Epithelial cell of prostate (primary cell): Measurements from ENCODE around the gene EPG5.

Experiments
- DNase-seq: peaks from one replicate; pipeline ENCODE4 v3.0.0-alpha.2; 2011; ENCODE audit warnings: low read depth, low spot score
- H3K27ac ChIP-seq: fragments of 450-650 bp; 2 replicates; pipeline ENCODE4 v1.5.1; 2017; ENCODE audit warnings: mild to moderate bottlenecking

EPG5 gene

DNA sequence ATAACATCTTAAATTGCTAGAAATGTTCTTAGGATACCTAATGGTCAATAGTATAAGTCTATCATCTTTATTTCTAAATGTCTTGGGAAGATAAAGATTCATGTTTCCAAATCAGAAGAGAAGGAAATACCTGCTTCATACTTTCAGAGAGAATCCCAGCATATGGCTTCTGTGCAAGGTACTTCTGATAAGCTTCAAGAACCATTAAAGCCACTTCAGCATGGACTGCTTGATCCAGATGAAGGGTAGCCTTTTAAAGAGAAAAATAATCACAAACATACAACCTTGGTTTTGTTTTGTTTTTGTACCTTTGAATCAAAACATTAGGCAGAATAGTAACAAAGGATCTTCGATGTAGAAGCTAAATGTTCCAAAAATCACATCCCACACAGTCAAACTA, 44.0 kb downstream of the EPG5 start:
- DNase-seq: no peak
- H3K27ac ChIP-seq: no peak overlapping the region

DNA sequence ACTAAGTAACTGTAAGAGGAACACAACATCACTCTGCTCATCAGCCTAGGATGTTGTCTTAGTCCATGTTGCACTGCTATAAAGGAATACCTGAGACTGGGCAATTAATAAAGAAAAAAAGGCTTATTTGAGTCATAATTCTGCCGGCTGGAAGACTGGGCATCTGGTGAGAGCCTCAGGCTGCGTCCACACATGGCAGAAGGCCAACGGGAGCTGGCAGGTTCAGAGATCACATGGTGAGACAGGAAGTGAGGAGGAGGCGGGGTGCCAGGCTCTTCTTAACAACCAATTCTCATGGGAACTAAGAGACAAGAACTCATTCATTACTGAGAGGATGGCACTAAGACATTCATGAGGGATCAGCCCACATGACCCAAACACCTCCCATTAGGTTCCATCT, 46.8 kb downstream of the EPG5 start:
- peak; percentile 63 for DNase-seq
- peak overlapping the region; percentile 26 for H3K27ac ChIP-seq

- no peak for DNase-seq
These were observed 50.8 kb downstream of the EPG5 start for GRCh38 chr18:45916302-45916701.

GRCh38 chr18:45913276-45913675, 53.9 kb downstream of the EPG5 start:
- DNase-seq: no peak
- H3K27ac ChIP-seq: no peak overlapping the region

More at GRCh38 chr18:45916302-45916701, 50.8 kb downstream of the EPG5 start:
- H3K27ac ChIP-seq: no peak overlapping the region

- no peak for DNase-seq
These were observed 56.6 kb downstream of the EPG5 start for GRCh38 chr18:45910405-45911023.

DNA sequence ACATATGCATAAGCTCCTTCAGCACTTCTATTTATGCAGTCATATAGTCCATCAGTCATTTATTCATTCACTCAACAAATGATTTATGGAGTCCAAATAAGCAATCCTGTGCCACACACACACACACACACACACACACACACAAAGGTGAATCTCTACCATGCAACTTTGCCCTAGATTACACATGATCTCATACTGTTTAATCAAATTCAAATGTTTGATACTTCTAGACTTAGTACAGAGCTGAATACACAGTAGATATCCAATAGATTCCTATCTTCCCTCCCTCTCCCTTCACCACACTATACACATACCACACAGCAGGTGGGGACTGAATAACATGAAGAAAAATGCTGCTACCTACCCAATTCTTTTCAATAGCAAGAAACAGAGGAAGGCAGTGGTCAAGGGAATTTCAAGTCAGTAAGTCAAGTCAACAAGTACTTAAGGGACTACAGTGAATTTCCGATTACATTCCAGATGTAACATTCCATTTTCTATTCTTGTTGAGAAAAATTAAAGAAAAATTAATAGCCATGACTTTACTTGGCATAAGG, 65.4 kb downstream of the EPG5 start:
- H3K27ac ChIP-seq: no peak overlapping the region
- no peak for DNase-seq

More at GRCh38 chr18:45910405-45911023, 56.6 kb downstream of the EPG5 start:
- H3K27ac ChIP-seq: no peak overlapping the region

GRCh38 chr18:45900623-45901022, 66.5 kb downstream of the EPG5 start:
- no peak for DNase-seq
- no peak overlapping the region for H3K27ac ChIP-seq

DNA sequence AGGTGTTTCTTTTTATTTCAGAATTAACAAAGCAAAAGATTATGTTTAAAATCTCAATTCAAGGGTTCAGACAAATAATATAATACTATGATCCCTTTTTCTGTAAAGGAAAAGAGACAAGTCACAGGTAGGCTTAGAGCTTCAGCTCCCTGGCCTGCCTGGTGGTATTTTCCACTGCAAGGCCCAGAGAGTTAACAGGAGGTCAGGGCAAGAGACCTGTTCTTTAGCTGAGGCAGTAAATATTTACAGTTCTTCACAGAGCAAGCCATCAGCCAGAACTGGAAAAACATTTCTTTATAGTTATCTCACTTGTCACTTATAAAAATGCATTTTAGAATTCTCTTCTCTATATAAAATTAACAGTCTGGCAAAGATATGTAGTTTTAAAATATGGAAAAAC, 70.1 kb downstream of the EPG5 start:
- no peak overlapping the region for H3K27ac ChIP-seq

GRCh38 chr18:45896452-45896851, 70.7 kb downstream of the EPG5 start:
- no peak overlapping the region for H3K27ac ChIP-seq

More for the DNA sequence above, 70.1 kb downstream of the EPG5 start:
- no peak for DNase-seq

DNA sequence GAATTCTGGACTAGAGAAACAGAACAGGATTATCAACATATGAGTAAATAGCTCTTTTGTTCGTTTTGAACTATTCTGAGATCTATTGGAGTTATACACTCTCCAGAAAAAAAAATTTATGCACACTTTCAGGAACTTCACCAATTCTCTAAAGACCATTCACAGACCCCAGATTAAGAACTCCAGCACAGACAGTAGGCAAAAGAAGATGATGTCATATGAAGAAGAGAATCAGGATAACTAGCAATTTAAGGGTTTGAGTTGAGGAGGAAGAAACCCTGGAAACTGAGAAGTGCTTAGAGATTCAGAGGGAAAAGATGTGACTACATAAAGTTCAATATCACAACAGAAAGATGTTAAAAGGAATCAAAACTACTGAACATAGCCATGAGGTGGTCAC, 71.8 kb downstream of the EPG5 start:
- H3K27ac ChIP-seq: no peak overlapping the region
- DNase-seq: no peak

More at GRCh38 chr18:45896452-45896851, 70.7 kb downstream of the EPG5 start:
- no peak for DNase-seq

DNA sequence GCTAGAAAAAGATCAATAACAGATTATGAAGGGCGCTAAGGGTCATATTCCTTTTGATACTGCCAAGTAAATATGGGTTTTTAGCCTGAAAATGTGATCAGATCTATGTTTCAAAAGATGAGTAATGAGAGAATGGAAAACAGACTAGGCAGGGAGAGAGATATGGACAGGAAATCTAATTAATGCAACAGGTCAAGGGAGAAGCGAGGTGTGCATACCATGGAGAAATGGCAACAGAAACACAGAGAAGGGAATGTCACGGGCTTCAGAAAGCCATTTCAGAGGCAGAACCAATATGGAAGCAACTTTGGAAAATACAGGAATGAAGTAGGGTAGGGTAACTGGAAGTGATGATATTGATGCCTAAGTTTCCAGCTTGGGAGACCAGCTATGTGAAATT, 72.3 kb downstream of the EPG5 start:
- DNase-seq: no peak
- H3K27ac ChIP-seq: no peak overlapping the region

DNA sequence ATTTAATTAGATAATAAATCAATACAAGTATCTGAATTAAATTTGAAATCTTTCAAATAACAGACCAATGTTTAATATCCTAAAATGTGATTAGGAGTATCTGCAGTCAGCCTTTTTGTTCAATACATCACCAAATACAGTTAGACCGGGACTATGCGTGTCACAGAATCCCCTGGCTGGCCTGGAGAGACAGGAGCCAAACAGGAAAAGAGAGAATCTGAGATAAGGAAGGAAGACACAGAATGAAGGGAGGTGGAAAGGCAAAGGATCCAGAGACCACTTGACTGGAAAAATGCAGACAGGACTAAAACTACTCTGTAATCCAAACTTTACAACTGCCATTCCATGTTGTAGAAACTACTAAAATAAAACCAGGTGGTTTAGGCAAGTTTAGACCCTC, 75.3 kb downstream of the EPG5 start:
- DNase-seq: no peak

GRCh38 chr18:45890606-45891005, 76.5 kb downstream of the EPG5 start:
- no peak overlapping the region for H3K27ac ChIP-seq
- no peak for DNase-seq

More for the DNA sequence above, 75.3 kb downstream of the EPG5 start:
- no peak overlapping the region for H3K27ac ChIP-seq

DNA sequence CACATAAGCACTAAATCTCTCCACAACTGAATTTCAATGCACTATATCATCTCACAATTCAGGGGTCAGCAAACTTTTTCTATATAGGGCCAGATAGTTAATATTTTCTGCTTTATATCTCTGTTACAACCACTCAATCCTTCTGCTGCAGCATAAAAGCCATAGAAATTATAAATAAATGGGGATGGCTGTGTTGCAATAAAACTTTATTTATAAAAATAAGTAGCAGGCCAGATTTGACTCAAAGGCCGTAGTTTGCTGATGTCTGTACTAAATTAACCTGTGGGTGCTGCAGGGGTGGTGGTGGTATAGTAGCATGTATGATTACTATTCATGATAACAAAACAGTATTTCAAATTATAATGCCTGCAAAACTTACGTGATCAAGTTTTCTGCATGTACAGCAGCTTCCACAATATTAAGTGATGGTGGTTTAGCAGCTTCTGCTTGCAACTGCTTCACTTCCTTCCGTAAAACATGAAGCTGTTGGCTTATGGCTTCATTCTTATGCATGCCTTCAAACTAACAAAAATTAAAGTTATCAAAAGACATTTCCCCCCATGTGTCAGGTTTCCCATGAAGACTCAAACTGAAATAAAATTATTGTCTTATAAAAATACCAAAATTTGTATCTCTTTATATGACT, 77.6 kb downstream of the EPG5 start:
- DNase-seq: no peak

GRCh38 chr18:45887585-45887984, 79.5 kb downstream of the EPG5 start:
- DNase-seq: no peak
- H3K27ac ChIP-seq: no peak overlapping the region

More for the DNA sequence above, 77.6 kb downstream of the EPG5 start:
- H3K27ac ChIP-seq: no peak overlapping the region

DNA sequence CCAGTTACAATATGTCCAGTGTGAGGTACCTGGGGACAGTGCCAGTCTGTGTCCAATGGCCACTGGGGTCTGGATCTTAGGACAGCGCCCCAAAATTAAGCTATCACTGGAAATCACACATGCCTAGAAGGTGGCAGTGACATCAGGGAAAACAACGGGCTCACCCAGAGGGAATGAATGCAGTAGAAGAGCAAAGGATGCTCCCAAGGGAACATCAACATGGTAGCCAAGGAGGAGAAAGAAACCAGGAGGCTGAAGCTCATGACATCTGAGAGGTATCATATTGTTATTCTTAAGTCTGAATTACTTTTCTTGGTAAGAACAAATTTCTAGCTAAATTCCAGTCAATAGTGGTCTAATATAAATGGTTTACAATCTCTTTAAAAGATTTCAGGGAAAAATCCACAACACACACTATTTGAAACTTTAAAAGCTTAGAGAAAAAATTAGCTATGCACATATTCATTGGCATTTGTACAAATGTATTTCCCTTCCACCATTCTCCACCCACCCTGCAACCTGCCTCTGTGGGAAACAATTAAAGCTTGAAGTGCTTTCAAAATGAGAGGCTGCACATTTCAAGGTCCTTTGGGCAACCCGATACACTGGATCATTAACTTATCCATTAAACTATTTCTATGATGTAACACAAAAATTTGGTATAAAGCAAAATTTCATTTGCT, 86.1 kb downstream of the EPG5 start:
- no peak for DNase-seq
- no peak overlapping the region for H3K27ac ChIP-seq

GRCh38 chr18:45879681-45880655, 87.2 kb downstream of the EPG5 start:
- DNase-seq: no peak
- H3K27ac ChIP-seq: no peak overlapping the region

DNA sequence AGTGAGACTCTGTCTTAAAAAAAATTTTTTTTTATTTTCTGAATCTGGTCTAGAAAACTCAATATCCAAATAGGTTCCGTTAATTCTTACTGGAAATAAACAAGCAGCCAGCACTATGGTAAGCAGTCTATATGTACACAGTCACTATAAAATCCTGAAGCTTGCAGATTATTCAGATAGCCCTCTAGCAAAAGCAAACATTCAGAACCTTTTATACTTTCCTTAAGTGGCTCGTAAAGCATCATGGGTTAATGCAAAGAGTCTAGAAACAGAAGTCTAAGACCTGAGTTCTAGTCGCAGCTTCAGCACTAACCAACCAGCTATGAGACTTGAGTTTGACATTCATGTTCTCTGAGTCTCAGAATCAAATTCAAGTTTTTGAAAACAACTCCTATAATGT, 89.7 kb downstream of the EPG5 start:
- DNase-seq: no peak
- no peak overlapping the region for H3K27ac ChIP-seq

GRCh38 chr18:45876161-45876560, 91.0 kb downstream of the EPG5 start:
- no peak overlapping the region for H3K27ac ChIP-seq
- no peak for DNase-seq
